GM12873 (cell line): ENCODE data around the gene CIC.

Experiments used
- TF ChIP-seq, protein P1 (sequence below): IDR thresholded peaks from 2 replicates; pipeline ENCODE4 v1.5.1; 2012; ENCODE audit warnings: low read depth, mild to moderate bottlenecking, moderate library complexity, low read length, control low read depth; ENCODE audit not compliant: insufficient read depth; ENCODE audit errors: missing control alignments

Gene CIC

DNA sequence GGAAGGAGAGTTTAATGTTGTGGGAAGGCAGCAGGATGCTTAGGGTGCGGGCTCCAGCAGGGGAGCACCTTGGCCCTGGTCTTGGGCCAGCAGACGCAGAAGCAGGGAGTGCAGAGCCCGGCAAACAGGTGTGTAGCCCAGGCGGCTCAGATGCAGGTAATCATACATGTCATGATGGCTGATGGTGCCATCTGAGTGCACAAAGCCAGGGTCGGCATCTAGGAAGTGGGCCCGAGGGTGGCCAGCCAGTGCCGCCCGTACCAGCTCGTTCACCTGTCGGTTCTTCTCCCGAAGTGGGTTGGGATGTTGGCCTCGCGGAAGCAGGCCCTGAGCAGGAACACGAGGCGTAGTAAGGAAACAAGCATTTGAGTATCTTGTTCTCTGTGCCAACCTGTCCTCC, 28.0 kb downstream of the CIC start:
- TF ChIP-seq, protein P1, sequence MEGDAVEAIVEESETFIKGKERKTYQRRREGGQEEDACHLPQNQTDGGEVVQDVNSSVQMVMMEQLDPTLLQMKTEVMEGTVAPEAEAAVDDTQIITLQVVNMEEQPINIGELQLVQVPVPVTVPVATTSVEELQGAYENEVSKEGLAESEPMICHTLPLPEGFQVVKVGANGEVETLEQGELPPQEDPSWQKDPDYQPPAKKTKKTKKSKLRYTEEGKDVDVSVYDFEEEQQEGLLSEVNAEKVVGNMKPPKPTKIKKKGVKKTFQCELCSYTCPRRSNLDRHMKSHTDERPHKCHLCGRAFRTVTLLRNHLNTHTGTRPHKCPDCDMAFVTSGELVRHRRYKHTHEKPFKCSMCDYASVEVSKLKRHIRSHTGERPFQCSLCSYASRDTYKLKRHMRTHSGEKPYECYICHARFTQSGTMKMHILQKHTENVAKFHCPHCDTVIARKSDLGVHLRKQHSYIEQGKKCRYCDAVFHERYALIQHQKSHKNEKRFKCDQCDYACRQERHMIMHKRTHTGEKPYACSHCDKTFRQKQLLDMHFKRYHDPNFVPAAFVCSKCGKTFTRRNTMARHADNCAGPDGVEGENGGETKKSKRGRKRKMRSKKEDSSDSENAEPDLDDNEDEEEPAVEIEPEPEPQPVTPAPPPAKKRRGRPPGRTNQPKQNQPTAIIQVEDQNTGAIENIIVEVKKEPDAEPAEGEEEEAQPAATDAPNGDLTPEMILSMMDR = no peak

DNA sequence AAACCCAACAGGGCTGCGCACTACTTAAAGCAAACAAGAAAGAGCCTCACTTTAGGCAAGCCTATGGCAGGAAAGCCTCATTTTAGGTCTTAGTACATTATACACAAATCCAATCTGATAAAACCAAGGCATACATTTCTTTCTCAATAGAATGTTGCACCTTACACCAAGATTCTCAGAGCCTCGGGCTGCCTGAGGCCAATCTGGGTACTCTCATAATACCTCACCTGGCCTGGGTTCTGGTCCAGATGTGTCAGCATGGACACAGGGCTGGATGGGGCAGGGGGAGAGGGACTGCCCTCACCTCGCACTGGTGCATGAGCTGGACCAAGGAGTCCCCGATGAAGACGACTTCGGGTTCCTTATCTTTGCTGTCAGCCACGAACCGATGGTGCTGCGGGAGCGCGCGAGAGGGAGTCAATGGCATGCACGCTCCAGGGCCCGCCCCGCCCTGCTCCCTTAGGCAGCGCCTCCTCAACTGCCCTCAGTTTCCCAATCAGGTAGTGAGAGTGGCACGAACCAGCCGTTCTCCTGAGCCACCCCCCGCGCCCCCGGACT, 32.7 kb downstream of the CIC start, which contains the start of gene PRR19:
Gene PRR19 (plus strand): TSS at position 487 of the 558 bp plus-strand sequence. CDS start 7,453 bp downstream, outside the sequence.
- TF ChIP-seq, protein P1 = no peak

DNA sequence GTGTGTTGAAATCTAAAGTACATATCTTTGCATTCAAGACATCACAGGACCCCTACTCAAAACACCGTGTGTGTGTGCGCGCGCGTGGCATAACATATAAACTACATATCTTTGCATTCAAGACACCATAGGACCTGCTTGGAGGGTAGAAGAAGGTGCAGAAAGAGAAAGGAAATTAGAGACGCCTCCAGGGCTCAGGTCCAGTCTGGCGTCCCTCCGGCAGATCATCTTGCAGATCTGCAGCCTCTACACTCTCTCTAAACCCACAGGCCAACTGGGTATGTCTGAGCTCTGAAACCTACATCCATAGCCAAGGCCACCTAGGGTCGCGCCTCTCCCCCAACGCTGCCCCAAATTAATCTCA, 34.0 kb downstream of the CIC start:
- TF ChIP-seq, protein P1 = no peak

DNA sequence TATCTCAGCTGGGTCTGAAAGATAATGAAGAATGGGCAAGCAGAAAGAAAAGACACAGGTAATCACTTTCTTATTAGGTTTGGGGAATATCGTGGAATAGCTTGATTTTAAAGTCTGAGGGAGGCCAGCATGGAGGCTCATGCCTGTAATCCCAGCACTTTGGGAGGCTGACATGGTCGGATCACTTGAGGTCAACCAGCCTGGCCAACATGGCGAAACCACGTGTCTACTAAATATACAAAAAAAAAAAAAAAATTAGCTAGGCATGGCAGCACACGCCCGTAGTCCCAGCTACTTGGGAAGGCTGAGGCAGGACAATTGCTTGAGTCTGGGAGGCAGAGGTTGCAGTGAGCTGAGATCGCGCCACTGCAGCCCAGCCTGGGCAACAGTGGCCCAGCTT, 34.8 kb downstream of the CIC start:
- TF ChIP-seq, protein P1 = no peak

DNA sequence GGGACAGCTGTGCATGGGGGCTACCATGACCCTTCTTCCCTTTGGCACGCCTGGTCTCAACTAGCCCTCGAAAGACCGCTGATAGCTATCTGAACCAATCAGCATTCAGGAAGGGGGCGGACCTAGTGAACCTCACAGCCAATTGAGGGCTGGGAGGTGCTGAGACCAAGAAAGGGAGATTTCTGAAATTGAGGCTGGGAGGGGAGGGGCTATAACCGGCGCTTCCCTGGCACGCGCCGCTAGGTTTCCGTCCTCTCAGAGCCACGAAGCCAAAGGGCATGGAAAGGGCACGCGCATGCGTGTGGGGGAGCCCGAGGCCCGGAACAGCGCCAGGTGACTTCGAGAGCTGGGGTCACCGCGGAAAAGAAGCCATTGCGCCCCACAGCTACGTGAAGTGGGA, 37.6 kb downstream of the CIC start:
- TF ChIP-seq, protein P1 = no peak

DNA sequence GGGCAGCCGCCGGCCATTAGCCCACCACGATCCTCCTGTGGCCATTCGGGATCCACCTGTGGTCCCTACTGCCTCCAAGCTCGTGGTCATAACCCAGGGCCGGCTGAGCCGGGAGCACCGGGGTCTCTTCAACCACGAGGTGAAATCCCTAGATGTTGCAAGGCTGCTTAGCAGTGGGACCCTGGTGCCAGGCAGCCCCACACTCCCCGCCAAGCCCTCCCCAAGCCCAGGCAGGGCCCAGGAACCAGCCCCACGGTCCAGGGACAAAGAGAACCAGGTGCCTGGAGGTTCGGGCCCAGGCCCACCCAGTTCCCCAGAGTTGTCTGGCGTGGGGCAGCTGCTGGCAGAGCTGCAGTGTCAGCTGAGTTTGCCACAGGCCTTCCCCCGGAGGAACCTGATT, 40.6 kb downstream of the CIC start:
- TF ChIP-seq, protein P1 = no peak

DNA sequence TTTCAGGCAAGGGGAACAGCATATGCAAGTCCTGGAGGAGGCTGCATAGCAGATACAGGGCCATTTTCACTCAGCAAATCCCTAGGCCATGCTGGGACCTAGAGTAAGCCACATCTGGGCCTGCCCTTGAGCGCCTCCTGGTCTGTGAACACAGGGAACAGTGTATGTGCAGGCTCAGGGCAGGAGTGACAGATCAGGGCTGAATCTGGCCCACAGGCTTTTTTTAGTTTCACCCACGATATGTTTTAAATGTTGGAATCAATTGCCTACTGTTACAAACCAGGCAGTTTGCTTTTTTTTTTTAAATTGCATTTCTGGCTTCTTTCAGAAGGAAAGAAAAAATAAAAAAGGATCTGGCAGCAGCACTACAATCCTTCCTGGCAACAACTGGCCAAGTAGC, 42.6 kb downstream of the CIC start:
- TF ChIP-seq, protein P1 = no peak
